HepG2 (cell line): ENCODE data around the gene TMEM31. TPM values are rescaled to one million over a fixed set of nuclear protein-coding genes. Genes with fewer than 3 reads are reported as not detected.

Experiments
- ATAC-seq: fragments of 200-7000 bp; cut with Tn5 transposase; 3 replicates; pipeline ENCODE4 v1.9.1; 2020; ENCODE audit warnings: mild to moderate bottlenecking, moderate library complexity
- BruUV-seq: library from RNA; stranded (reverse); fragments of 400-500 nt; replicated peaks from 2 replicates; lab custom pipeline; 2021; lab: Mats Ljungman, UMichigan
- CTCF ChIA-PET: fragments of 300-600 bp; formaldehyde crosslinking; extraction: SDS; loops from one replicate; lab custom pipeline; 2021; ENCODE audit warnings: low total read pairs, inconsistent platforms, low intra/inter-chr PET ratio; lab: Yijun Ruan, JAX
- POLR2A ChIA-PET: fragments of 350-600 bp; sonication (Branson Sonifier 250); formaldehyde crosslinking; loops from one replicate; lab custom pipeline; 2020; ENCODE audit warnings: antibody characterized with exemption, inconsistent platforms; lab: Yijun Ruan, JAX
- DNase-seq: peaks from one replicate; pipeline ENCODE4 v3.0.0-alpha.2; 2015; ENCODE audit warnings: low spot score
- FAIRE-seq: peaks from 3 replicates; lab custom pipeline; 2011; peaks lifted over from hg19 to GRCh38; lab: Jason Lieb, UNC
- H2AFZ ChIP-seq: one replicate; pipeline ENCODE4 v1.6.1; 2011; ENCODE audit warnings: low read length, inconsistent platforms
- H3K27ac ChIP-seq: fragments of 300-600 bp; 3 replicates; pipeline ENCODE4 v1.8.0; 2011; ENCODE audit warnings: mixed run types, mild to moderate bottlenecking, mixed read lengths, low read length, inconsistent platforms; ENCODE audit not compliant: insufficient read depth; ENCODE audit errors: extremely low read length
- H3K27me3 ChIP-seq, 2 experiments: fragments of 200-600 bp in 1 of 2; 2 replicates in 1 of 2; 3 replicates in 1 of 2; pipeline versions ENCODE4 v1.6.0 to v1.8.0; 2011; ENCODE audit warnings: low read length in 2 of 2, mild to moderate bottlenecking in 2 of 2, moderate library complexity in 2 of 2, inconsistent platforms in 1 of 2; ENCODE audit not compliant: insufficient read depth in 2 of 2, control insufficient read depth in 1 of 2
- H3K36me3 ChIP-seq, 2 experiments: fragments of 200-600 bp in 1 of 2; replicated peaks in 1 of 2; 2 replicates in 1 of 2; 3 replicates in 1 of 2; pipeline versions ENCODE4 v1.5.1 to v1.8.0; 2011; ENCODE audit warnings: low read length in 2 of 2, inconsistent platforms in 1 of 2; ENCODE audit not compliant: insufficient read depth in 2 of 2, control insufficient read depth in 1 of 2
- H3K4me1 ChIP-seq: 2 replicates; pipeline ENCODE4 v1.5.1; 2012; ENCODE audit warnings: low read length, inconsistent platforms; ENCODE audit not compliant: insufficient read depth
- H3K4me2 ChIP-seq: 2 replicates; pipeline ENCODE4 v1.6.0; 2011; ENCODE audit warnings: low read depth, low read length, inconsistent platforms
- H3K4me3 ChIP-seq, 3 experiments: fragments of 200-600 bp in 1 of 3; sonication (generic), shearing (Covaris generic) in 1 of 3; replicated peaks in 1 of 3; 2 replicates each; pipeline ENCODE4 v1.5.1; 2011 to 2016; ENCODE audit warnings: low read length in 3 of 3, inconsistent platforms in 2 of 3, low read depth in 2 of 3, mild to moderate bottlenecking in 2 of 3, control low read depth in 1 of 3, mixed read lengths in 1 of 3; ENCODE audit not compliant: insufficient read depth in 1 of 3
- H3K79me2 ChIP-seq: one replicate; pipeline ENCODE4 v1.6.1; 2011; ENCODE audit warnings: low read length, inconsistent platforms; ENCODE audit not compliant: insufficient read depth
- H3K9ac ChIP-seq: 2 replicates; pipeline ENCODE4 v1.6.0; 2011; ENCODE audit warnings: mild to moderate bottlenecking, low read depth, low read length, inconsistent platforms; ENCODE audit not compliant: insufficient read depth
- H3K9me3 ChIP-seq: 2 replicates; pipeline ENCODE4 v1.5.1; 2012; ENCODE audit warnings: mild to moderate bottlenecking, low read length
- H4K20me1 ChIP-seq: 2 replicates; pipeline ENCODE4 v1.6.0; 2011; ENCODE audit warnings: inconsistent platforms, mild to moderate bottlenecking, low read length, moderate library complexity; ENCODE audit not compliant: insufficient read depth
- FOXJ3 ChIP-seq: sonication (generic); formaldehyde crosslinking; IDR thresholded peaks from 2 replicates; pipeline ENCODE4 v1.4.0; 2020; ENCODE audit warnings: missing genetic modification reagents, mild to moderate bottlenecking, borderline replicate concordance
- GABPB1 ChIP-seq: IDR thresholded peaks from 2 replicates; pipeline ENCODE4 v1.6.1; 2016; ENCODE audit warnings: mild to moderate bottlenecking, missing genetic modification reagents, moderate library complexity, missing compliant biosample characterization
- ISL2 ChIP-seq: sonication (generic); formaldehyde crosslinking; IDR thresholded peaks from 2 replicates; pipeline ENCODE4 v1.5.0; 2020; ENCODE audit warnings: missing genetic modification reagents
- JARID2 ChIP-seq: sonication (generic); formaldehyde crosslinking; IDR thresholded peaks from 2 replicates; pipeline ENCODE4 v1.8.1; 2023; ENCODE audit warnings: missing genetic modification reagents, inconsistent platforms; ENCODE audit not compliant: insufficient replicate concordance
- MAF1 ChIP-seq: sonication (generic); formaldehyde crosslinking; IDR thresholded peaks from 2 replicates; pipeline ENCODE4 v1.5.0; 2020; ENCODE audit warnings: missing genetic modification reagents, borderline replicate concordance
- MIXL1 ChIP-seq: IDR thresholded peaks from 2 replicates; pipeline ENCODE4 v1.6.1; 2016
- NFE2 ChIP-seq: sonication (generic); formaldehyde crosslinking; IDR thresholded peaks from 2 replicates; pipeline ENCODE4 v1.4.0; 2020; ENCODE audit warnings: missing genetic modification reagents
- ZBTB7A ChIP-seq: sonication (generic); formaldehyde crosslinking; IDR thresholded peaks from 2 replicates; pipeline ENCODE4 v1.8.0; 2022; ENCODE audit warnings: mild to moderate bottlenecking, missing genetic modification reagents
- ZNF180 ChIP-seq: sonication (generic); formaldehyde crosslinking; IDR thresholded peaks from 2 replicates; pipeline ENCODE4 v1.4.0; 2020; ENCODE audit warnings: low read depth, missing genetic modification reagents, borderline replicate concordance
- ZNF326 ChIP-seq: sonication (generic); formaldehyde crosslinking; IDR thresholded peaks from 2 replicates; pipeline ENCODE4 v1.4.0; 2020; ENCODE audit warnings: missing genetic modification reagents, borderline replicate concordance
- ZNF451 ChIP-seq: sonication (generic); formaldehyde crosslinking; IDR thresholded peaks from 2 replicates; pipeline ENCODE4 v1.5.0; 2020; ENCODE audit warnings: mild to moderate bottlenecking, missing genetic modification reagents
- ZNF629 ChIP-seq: sonication (generic); formaldehyde crosslinking; conservative IDR thresholded peaks from 2 replicates; pipeline ENCODE4 v1.5.0; 2020; ENCODE audit warnings: missing genetic modification reagents
- ZNF878 ChIP-seq: sonication (generic); formaldehyde crosslinking; IDR thresholded peaks from 2 replicates; pipeline ENCODE4 v1.8.1; 2023; ENCODE audit warnings: mild to moderate bottlenecking, missing genetic modification reagents, moderate library complexity
- WGBS: methylation state at CpG from one replicate; pipeline ENCODE4 v1.1.6; 2017; ENCODE audit warnings: low lambda C conversion rate; 5-methylcytosine and 5-hydroxymethylcytosine counted together
- in situ Hi-C: cut with HindIII; loops from 2 replicates; pipeline ENCODE4 v1.10.0; 2017; ENCODE audit warnings: low pct_unique_long_range_greater_than_20kb; ENCODE audit not compliant: extremely low pct_ligation_motif_present
- intact Hi-C: fragments of 100-400 bp; cut with micrococcal nuclease; formaldehyde crosslinking; loops from one replicate; pipeline ENCODE4 v1.10.0; 2022; ENCODE audit not compliant: unreplicated experiment
- polyA plus RNA-seq, 8 experiments: library from polyadenylated mRNA; depleted of rRNA in 3 of 8; stranded (reverse) in 7 of 8; unstranded in 1 of 8; fragments of >200 nt; fragmentation: Illumina TruSeq in 4 of 8; extraction: Trizol in 4 of 8; gene quantifications; 2 replicates each; pipeline versions ENCODE4 v1.2.1 to v1.2.3, GENCODE V29; 2011 to 2016; ENCODE audit warnings: low read depth in 4 of 8, missing spikeins in 1 of 8, mixed read lengths in 1 of 8; ENCODE audit not compliant: insufficient read depth in 1 of 8
- total RNA-seq, 5 experiments: library from RNA; depleted of rRNA; stranded (reverse); fragments of >200 nt; fragmentation: Illumina TruSeq; extraction: Trizol; gene quantifications; 2 replicates each; pipeline ENCODE4 v1.2.3, GENCODE V29; 2016; ENCODE audit warnings: low read depth in 1 of 5
- TF ChIP-seq, protein P1 (sequence below): sonication (generic); formaldehyde crosslinking; IDR thresholded peaks from 2 replicates; pipeline ENCODE4 v1.5.0; 2020; ENCODE audit warnings: missing genetic modification reagents
- TF ChIP-seq, protein P2 (sequence below): sonication (generic); formaldehyde crosslinking; IDR thresholded peaks from 2 replicates; pipeline ENCODE4 v1.5.1; 2020; ENCODE audit warnings: missing genetic modification reagents, mild to moderate bottlenecking, borderline replicate concordance
- TF ChIP-seq, protein P3 (sequence below): sonication (generic); formaldehyde crosslinking; IDR thresholded peaks from 2 replicates; pipeline ENCODE4 v1.4.0; 2020; ENCODE audit warnings: mild to moderate bottlenecking, missing genetic modification reagents, borderline replicate concordance
- TF ChIP-seq, protein P4 (sequence below), 2 experiments: sonication (generic) in 1 of 2; formaldehyde crosslinking in 1 of 2; IDR thresholded peaks; 2 replicates each; pipeline versions ENCODE4 v1.4.0 to v1.6.1; 2018 to 2020; ENCODE audit warnings: missing genetic modification reagents in 2 of 2, borderline replicate concordance in 1 of 2, low read depth in 1 of 2, mild to moderate bottlenecking in 1 of 2, missing biosample characterization in 1 of 2

The TMEM31 gene
- total and polyA plus RNA-seq, 2 of the 13 experiments (the other 11 are each of a cell fraction or from before 2014, with no cell fraction given): 0.16 TPM; not detected in 1

DNA sequence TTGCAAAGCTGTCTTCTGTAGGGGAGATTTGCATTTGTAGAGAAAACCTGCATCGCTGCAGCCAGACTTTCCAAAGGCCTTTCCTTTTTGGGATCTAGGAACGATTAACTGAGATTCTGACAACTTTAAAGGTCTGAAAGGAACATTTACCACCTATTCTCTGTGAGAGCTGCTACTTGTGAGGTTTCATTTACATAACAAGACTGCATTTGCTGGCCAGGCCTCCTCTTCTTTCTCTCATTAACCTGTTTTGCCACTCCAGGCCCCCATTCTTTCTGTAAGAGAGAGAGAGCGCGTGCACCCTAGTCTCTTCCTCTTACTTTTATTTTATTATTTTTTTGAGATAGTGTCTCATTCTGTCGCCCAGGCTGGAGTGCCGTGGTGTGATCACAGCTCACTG is 31.6 kb downstream of the TMEM31 start:
- FAIRE-seq: no peak
- DNase-seq: no peak
- Histone ChIP-seq H3K27me3 (no peaks in the 10 kb centered on the region), H3K9ac (no peak overlapping the region), H3K36me3 (no peaks in the 10 kb centered on the region), H3K4me2 (no peak overlapping the region), H3K9me3 (no peaks in the 10 kb centered on the region), H3K4me3 (no peak overlapping the region), H3K27ac (no peak overlapping the region), H2AFZ (no peak overlapping the region), H3K4me1 (no peaks in the 10 kb centered on the region), H4K20me1 (no peaks in the 10 kb centered on the region), H3K79me2 (no peaks in the 10 kb centered on the region)
- TF ChIP-seq, protein P1, sequence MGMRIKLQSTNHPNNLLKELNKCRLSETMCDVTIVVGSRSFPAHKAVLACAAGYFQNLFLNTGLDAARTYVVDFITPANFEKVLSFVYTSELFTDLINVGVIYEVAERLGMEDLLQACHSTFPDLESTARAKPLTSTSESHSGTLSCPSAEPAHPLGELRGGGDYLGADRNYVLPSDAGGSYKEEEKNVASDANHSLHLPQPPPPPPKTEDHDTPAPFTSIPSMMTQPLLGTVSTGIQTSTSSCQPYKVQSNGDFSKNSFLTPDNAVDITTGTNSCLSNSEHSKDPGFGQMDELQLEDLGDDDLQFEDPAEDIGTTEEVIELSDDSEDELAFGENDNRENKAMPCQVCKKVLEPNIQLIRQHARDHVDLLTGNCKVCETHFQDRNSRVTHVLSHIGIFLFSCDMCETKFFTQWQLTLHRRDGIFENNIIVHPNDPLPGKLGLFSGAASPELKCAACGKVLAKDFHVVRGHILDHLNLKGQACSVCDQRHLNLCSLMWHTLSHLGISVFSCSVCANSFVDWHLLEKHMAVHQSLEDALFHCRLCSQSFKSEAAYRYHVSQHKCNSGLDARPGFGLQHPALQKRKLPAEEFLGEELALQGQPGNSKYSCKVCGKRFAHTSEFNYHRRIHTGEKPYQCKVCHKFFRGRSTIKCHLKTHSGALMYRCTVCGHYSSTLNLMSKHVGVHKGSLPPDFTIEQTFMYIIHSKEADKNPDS (CRISPR knock-in tag): no peak
- no peak for TF ChIP-seq JARID2
- TF ChIP-seq, protein P2, sequence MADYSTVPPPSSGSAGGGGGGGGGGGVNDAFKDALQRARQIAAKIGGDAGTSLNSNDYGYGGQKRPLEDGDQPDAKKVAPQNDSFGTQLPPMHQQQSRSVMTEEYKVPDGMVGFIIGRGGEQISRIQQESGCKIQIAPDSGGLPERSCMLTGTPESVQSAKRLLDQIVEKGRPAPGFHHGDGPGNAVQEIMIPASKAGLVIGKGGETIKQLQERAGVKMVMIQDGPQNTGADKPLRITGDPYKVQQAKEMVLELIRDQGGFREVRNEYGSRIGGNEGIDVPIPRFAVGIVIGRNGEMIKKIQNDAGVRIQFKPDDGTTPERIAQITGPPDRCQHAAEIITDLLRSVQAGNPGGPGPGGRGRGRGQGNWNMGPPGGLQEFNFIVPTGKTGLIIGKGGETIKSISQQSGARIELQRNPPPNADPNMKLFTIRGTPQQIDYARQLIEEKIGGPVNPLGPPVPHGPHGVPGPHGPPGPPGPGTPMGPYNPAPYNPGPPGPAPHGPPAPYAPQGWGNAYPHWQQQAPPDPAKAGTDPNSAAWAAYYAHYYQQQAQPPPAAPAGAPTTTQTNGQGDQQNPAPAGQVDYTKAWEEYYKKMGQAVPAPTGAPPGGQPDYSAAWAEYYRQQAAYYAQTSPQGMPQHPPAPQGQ (CRISPR knock-in tag): no peak
- no peak for TF ChIP-seq ISL2 (CRISPR knock-in tag)
- TF ChIP-seq MAF1 (CRISPR knock-in tag): no peak
- no peak for TF ChIP-seq ZNF180 (CRISPR knock-in tag)
- no peak for TF ChIP-seq ZNF878 (CRISPR knock-in tag)
- TF ChIP-seq ZNF326 (CRISPR knock-in tag): no peak
- no peak for TF ChIP-seq FOXJ3
- no peak for TF ChIP-seq ZNF451 (CRISPR knock-in tag)
- TF ChIP-seq, protein P3, sequence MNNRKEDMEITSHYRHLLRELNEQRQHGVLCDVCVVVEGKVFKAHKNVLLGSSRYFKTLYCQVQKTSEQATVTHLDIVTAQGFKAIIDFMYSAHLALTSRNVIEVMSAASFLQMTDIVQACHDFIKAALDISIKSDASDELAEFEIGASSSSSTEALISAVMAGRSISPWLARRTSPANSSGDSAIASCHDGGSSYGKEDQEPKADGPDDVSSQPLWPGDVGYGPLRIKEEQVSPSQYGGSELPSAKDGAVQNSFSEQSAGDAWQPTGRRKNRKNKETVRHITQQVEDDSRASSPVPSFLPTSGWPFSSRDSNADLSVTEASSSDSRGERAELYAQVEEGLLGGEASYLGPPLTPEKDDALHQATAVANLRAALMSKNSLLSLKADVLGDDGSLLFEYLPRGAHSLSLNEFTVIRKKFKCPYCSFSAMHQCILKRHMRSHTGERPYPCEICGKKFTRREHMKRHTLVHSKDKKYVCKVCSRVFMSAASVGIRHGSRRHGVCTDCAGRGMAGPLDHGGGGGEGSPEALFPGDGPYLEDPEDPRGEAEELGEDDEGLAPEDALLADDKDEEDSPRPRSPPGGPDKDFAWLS: no peak
- no peak for TF ChIP-seq ZBTB7A
- no peak for TF ChIP-seq ZNF629 (CRISPR knock-in tag)
- no peak for TF ChIP-seq NFE2 (CRISPR knock-in tag)
- TF ChIP-seq, protein P4, sequence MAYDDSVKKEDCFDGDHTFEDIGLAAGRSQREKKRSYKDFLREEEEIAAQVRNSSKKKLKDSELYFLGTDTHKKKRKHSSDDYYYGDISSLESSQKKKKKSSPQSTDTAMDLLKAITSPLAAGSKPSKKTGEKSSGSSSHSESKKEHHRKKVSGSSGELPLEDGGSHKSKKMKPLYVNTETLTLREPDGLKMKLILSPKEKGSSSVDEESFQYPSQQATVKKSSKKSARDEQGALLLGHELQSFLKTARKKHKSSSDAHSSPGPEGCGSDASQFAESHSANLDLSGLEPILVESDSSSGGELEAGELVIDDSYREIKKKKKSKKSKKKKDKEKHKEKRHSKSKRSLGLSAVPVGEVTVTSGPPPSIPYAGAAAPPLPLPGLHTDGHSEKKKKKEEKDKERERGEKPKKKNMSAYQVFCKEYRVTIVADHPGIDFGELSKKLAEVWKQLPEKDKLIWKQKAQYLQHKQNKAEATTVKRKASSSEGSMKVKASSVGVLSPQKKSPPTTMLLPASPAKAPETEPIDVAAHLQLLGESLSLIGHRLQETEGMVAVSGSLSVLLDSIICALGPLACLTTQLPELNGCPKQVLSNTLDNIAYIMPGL (CRISPR knock-in tag; IDR thresholded peaks at IDR 0.05; ENCODE audit: borderline replicate concordance in 1 of 2, low read depth in 1 of 2): no peak
- no peak for TF ChIP-seq MIXL1
- no peak for TF ChIP-seq GABPB1 (CRISPR knock-in tag)
- POLR2A ChIA-PET: no interaction called here
- ATAC-seq: no peak
- no TSS peak for BruUV-seq
- 70% methylated on average over 5 of the region's 6 CpGs for WGBS
- CTCF ChIA-PET: no interaction called here
- in situ Hi-C loops: no loop called here
- intact Hi-C loops: no loop called here
